OCI-LY3 (cell line): ENCODE data around the gene TEX22.

Experiments
- EZH2phosphoT487 ChIP-seq: fragments of 200-600 bp; shearing (Covaris generic); IDR thresholded peaks from 2 replicates; pipeline ENCODE4 v1.6.1; 2018; ENCODE audit warnings: antibody characterized with exemption, mixed run types, low read depth
- TF ChIP-seq, protein P1 (sequence below): fragments of 200-600, 300-600 bp; sonication (generic); IDR thresholded peaks from 2 replicates; pipeline ENCODE4 v1.5.1; 2014; ENCODE audit warnings: antibody characterized with exemption, low read length, low read depth

DNA sequence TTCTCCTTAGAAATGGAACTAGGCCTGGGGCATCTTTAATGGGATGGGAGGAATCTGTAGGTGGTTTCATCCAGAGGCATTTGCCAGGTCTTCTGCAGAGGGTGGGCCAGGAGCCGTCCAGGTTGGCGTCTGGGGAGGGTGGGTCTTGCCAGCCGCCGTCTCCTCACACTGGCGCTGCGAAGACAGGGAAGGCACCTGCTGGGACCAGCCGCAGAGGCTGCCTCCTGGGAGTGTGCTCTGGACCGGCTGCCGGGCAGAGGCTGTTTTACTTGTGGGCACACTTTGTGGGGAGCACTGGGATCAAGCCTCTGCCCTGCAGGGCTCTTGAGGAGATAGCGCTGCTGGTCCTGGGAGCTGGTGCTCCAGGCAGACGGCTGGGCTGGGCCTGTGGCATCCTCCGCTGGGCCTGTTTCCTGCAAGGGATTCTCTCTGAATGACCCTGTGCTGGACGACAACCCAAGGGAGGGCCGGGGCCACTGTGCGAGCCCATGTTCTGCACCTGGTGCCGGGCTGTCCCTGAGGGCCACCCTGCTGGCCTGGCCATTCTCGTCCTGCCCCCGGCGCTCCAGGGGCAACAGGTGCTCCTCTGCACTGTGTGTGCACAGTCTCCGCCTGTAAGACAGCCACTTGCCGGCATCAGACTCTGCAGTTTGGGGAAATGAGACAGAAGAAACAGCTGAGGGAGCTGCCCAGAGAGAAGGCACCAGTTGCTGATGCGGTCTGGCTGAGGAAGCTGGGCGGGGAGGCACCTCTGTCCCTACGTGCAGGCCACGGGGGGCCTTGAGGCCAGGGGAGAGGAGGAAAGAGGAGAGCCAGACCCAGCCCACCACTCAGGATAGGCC lies 10.0 kb upstream of the TEX22 start:
- TF ChIP-seq, protein P1, sequence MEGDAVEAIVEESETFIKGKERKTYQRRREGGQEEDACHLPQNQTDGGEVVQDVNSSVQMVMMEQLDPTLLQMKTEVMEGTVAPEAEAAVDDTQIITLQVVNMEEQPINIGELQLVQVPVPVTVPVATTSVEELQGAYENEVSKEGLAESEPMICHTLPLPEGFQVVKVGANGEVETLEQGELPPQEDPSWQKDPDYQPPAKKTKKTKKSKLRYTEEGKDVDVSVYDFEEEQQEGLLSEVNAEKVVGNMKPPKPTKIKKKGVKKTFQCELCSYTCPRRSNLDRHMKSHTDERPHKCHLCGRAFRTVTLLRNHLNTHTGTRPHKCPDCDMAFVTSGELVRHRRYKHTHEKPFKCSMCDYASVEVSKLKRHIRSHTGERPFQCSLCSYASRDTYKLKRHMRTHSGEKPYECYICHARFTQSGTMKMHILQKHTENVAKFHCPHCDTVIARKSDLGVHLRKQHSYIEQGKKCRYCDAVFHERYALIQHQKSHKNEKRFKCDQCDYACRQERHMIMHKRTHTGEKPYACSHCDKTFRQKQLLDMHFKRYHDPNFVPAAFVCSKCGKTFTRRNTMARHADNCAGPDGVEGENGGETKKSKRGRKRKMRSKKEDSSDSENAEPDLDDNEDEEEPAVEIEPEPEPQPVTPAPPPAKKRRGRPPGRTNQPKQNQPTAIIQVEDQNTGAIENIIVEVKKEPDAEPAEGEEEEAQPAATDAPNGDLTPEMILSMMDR: no peak
- TF ChIP-seq EZH2phosphoT487: no peak
